HepG2 (cell line): ENCODE data around the gene ZFP69B. TPM values are rescaled to one million over a fixed set of nuclear protein-coding genes. Genes with fewer than 3 reads are reported as not detected.

Source experiments
- ATAC-seq: fragments of 200-7000 bp; cut with Tn5 transposase; 3 replicates; pipeline ENCODE4 v1.9.1; 2020; ENCODE audit warnings: mild to moderate bottlenecking, moderate library complexity
- BruUV-seq: library from RNA; stranded (reverse); fragments of 400-500 nt; replicated peaks from 2 replicates; lab custom pipeline; 2021; lab: Mats Ljungman, UMichigan
- CTCF ChIA-PET: fragments of 300-600 bp; formaldehyde crosslinking; extraction: SDS; loops from one replicate; lab custom pipeline; 2021; ENCODE audit warnings: low total read pairs, inconsistent platforms, low intra/inter-chr PET ratio; lab: Yijun Ruan, JAX
- POLR2A ChIA-PET: fragments of 350-600 bp; sonication (Branson Sonifier 250); formaldehyde crosslinking; loops from one replicate; lab custom pipeline; 2020; ENCODE audit warnings: antibody characterized with exemption, inconsistent platforms; lab: Yijun Ruan, JAX
- DNase-seq: peaks from one replicate; pipeline ENCODE4 v3.0.0-alpha.2; 2015; ENCODE audit warnings: low spot score
- FAIRE-seq: peaks from 3 replicates; lab custom pipeline; 2011; peaks lifted over from hg19 to GRCh38; lab: Jason Lieb, UNC
- H2AFZ ChIP-seq: one replicate; pipeline ENCODE4 v1.6.1; 2011; ENCODE audit warnings: low read length, inconsistent platforms
- H3K27ac ChIP-seq: fragments of 300-600 bp; 3 replicates; pipeline ENCODE4 v1.8.0; 2011; ENCODE audit warnings: mixed run types, mild to moderate bottlenecking, mixed read lengths, low read length, inconsistent platforms; ENCODE audit not compliant: insufficient read depth; ENCODE audit errors: extremely low read length
- H3K27me3 ChIP-seq, 2 experiments: fragments of 200-600 bp in 1 of 2; 2 replicates in 1 of 2; 3 replicates in 1 of 2; pipeline versions ENCODE4 v1.6.0 to v1.8.0; 2011; ENCODE audit warnings: low read length in 2 of 2, mild to moderate bottlenecking in 2 of 2, moderate library complexity in 2 of 2, inconsistent platforms in 1 of 2; ENCODE audit not compliant: insufficient read depth in 2 of 2, control insufficient read depth in 1 of 2
- H3K36me3 ChIP-seq, 2 experiments: fragments of 200-600 bp in 1 of 2; replicated peaks in 1 of 2; 2 replicates in 1 of 2; 3 replicates in 1 of 2; pipeline versions ENCODE4 v1.5.1 to v1.8.0; 2011; ENCODE audit warnings: low read length in 2 of 2, inconsistent platforms in 1 of 2; ENCODE audit not compliant: insufficient read depth in 2 of 2, control insufficient read depth in 1 of 2
- H3K4me1 ChIP-seq: 2 replicates; pipeline ENCODE4 v1.5.1; 2012; ENCODE audit warnings: low read length, inconsistent platforms; ENCODE audit not compliant: insufficient read depth
- H3K4me2 ChIP-seq: 2 replicates; pipeline ENCODE4 v1.6.0; 2011; ENCODE audit warnings: low read depth, low read length, inconsistent platforms
- H3K4me3 ChIP-seq, 3 experiments: fragments of 200-600 bp in 1 of 3; sonication (generic), shearing (Covaris generic) in 1 of 3; replicated peaks in 1 of 3; 2 replicates each; pipeline ENCODE4 v1.5.1; 2011 to 2016; ENCODE audit warnings: low read length in 3 of 3, inconsistent platforms in 2 of 3, low read depth in 2 of 3, mild to moderate bottlenecking in 2 of 3, control low read depth in 1 of 3, mixed read lengths in 1 of 3; ENCODE audit not compliant: insufficient read depth in 1 of 3
- H3K79me2 ChIP-seq: one replicate; pipeline ENCODE4 v1.6.1; 2011; ENCODE audit warnings: low read length, inconsistent platforms; ENCODE audit not compliant: insufficient read depth
- H3K9ac ChIP-seq: 2 replicates; pipeline ENCODE4 v1.6.0; 2011; ENCODE audit warnings: mild to moderate bottlenecking, low read depth, low read length, inconsistent platforms; ENCODE audit not compliant: insufficient read depth
- H3K9me3 ChIP-seq: 2 replicates; pipeline ENCODE4 v1.5.1; 2012; ENCODE audit warnings: mild to moderate bottlenecking, low read length
- H4K20me1 ChIP-seq: 2 replicates; pipeline ENCODE4 v1.6.0; 2011; ENCODE audit warnings: inconsistent platforms, mild to moderate bottlenecking, low read length, moderate library complexity; ENCODE audit not compliant: insufficient read depth
- ATM ChIP-seq: fragments of 450-650 bp; IDR thresholded peaks from 2 replicates; pipeline ENCODE4 v1.7.1; 2017; ENCODE audit warnings: mild to moderate bottlenecking, borderline replicate concordance
- ERF ChIP-seq: IDR thresholded peaks from 2 replicates; pipeline ENCODE4 v1.6.1; 2018; ENCODE audit warnings: missing biosample characterization, missing genetic modification reagents
- RFX1 ChIP-seq: fragments of 450-650 bp; IDR thresholded peaks from 2 replicates; pipeline ENCODE4 v1.6.1; 2017
- WGBS: methylation state at CpG from one replicate; pipeline ENCODE4 v1.1.6; 2017; ENCODE audit warnings: low lambda C conversion rate; 5-methylcytosine and 5-hydroxymethylcytosine counted together
- in situ Hi-C: cut with HindIII; loops from 2 replicates; pipeline ENCODE4 v1.10.0; 2017; ENCODE audit warnings: low pct_unique_long_range_greater_than_20kb; ENCODE audit not compliant: extremely low pct_ligation_motif_present
- intact Hi-C: fragments of 100-400 bp; cut with micrococcal nuclease; formaldehyde crosslinking; loops from one replicate; pipeline ENCODE4 v1.10.0; 2022; ENCODE audit not compliant: unreplicated experiment
- polyA plus RNA-seq, 8 experiments: library from polyadenylated mRNA; depleted of rRNA in 3 of 8; stranded (reverse) in 7 of 8; unstranded in 1 of 8; fragments of >200 nt; fragmentation: Illumina TruSeq in 4 of 8; extraction: Trizol in 4 of 8; gene quantifications; 2 replicates each; pipeline versions ENCODE4 v1.2.1 to v1.2.3, GENCODE V29; 2011 to 2016; ENCODE audit warnings: low read depth in 4 of 8, missing spikeins in 1 of 8, mixed read lengths in 1 of 8; ENCODE audit not compliant: insufficient read depth in 1 of 8
- total RNA-seq, 5 experiments: library from RNA; depleted of rRNA; stranded (reverse); fragments of >200 nt; fragmentation: Illumina TruSeq; extraction: Trizol; gene quantifications; 2 replicates each; pipeline ENCODE4 v1.2.3, GENCODE V29; 2016; ENCODE audit warnings: low read depth in 1 of 5
- TF ChIP-seq, protein P1 (sequence below): sonication (generic); formaldehyde crosslinking; IDR thresholded peaks from one replicate; pipeline ENCODE4 v1.5.1; 2020; ENCODE audit warnings: mild to moderate bottlenecking, missing genetic modification reagents; ENCODE audit errors: not compliant biosample characterization

The ZFP69B gene
- total and polyA plus RNA-seq, 2 of the 13 experiments (the other 11 are each of a cell fraction or from before 2014, with no cell fraction given), result 4.6 to 7.7 TPM

DNA sequence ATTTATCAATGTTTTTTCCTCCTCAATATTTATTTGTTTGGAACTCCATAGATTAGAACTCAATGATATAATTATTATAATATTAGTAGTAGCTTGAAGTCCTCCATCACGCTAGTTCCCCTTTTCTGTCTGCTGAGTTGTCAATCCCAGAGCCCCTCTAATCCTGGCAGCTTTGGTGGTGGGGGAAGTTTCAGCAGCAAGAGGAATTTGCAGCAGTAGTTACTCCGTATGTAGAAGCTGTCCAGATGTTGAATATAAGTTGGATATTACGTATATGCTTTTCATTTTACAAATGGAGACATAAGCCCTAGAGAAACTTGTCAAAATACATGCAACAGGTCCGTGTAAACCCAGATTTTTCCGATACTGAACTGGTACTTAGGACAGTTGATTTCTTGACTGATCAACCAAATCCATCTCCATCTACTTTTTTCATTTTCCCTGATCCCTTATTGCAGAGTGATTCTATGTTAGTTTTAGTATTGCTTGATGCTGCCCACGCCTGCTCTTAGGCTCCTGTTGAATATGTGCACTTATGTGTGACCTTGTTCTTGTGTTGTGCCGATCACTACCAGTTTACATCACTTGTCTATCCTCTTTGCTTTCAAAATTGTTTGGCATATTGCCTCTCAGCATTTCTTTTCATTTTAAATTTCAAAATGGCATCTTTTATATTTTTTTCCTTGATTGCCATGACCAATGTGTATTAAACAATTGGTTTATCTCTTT is 48.6 kb upstream of the ZFP69B start:
- 96% methylated on average over 7 of the region's 7 CpGs for WGBS
- H3K4me3 ChIP-seq, result no peak overlapping the region
- TF ChIP-seq RFX1, result no peak
- no peak for TF ChIP-seq ATM
- TF ChIP-seq, protein P1, sequence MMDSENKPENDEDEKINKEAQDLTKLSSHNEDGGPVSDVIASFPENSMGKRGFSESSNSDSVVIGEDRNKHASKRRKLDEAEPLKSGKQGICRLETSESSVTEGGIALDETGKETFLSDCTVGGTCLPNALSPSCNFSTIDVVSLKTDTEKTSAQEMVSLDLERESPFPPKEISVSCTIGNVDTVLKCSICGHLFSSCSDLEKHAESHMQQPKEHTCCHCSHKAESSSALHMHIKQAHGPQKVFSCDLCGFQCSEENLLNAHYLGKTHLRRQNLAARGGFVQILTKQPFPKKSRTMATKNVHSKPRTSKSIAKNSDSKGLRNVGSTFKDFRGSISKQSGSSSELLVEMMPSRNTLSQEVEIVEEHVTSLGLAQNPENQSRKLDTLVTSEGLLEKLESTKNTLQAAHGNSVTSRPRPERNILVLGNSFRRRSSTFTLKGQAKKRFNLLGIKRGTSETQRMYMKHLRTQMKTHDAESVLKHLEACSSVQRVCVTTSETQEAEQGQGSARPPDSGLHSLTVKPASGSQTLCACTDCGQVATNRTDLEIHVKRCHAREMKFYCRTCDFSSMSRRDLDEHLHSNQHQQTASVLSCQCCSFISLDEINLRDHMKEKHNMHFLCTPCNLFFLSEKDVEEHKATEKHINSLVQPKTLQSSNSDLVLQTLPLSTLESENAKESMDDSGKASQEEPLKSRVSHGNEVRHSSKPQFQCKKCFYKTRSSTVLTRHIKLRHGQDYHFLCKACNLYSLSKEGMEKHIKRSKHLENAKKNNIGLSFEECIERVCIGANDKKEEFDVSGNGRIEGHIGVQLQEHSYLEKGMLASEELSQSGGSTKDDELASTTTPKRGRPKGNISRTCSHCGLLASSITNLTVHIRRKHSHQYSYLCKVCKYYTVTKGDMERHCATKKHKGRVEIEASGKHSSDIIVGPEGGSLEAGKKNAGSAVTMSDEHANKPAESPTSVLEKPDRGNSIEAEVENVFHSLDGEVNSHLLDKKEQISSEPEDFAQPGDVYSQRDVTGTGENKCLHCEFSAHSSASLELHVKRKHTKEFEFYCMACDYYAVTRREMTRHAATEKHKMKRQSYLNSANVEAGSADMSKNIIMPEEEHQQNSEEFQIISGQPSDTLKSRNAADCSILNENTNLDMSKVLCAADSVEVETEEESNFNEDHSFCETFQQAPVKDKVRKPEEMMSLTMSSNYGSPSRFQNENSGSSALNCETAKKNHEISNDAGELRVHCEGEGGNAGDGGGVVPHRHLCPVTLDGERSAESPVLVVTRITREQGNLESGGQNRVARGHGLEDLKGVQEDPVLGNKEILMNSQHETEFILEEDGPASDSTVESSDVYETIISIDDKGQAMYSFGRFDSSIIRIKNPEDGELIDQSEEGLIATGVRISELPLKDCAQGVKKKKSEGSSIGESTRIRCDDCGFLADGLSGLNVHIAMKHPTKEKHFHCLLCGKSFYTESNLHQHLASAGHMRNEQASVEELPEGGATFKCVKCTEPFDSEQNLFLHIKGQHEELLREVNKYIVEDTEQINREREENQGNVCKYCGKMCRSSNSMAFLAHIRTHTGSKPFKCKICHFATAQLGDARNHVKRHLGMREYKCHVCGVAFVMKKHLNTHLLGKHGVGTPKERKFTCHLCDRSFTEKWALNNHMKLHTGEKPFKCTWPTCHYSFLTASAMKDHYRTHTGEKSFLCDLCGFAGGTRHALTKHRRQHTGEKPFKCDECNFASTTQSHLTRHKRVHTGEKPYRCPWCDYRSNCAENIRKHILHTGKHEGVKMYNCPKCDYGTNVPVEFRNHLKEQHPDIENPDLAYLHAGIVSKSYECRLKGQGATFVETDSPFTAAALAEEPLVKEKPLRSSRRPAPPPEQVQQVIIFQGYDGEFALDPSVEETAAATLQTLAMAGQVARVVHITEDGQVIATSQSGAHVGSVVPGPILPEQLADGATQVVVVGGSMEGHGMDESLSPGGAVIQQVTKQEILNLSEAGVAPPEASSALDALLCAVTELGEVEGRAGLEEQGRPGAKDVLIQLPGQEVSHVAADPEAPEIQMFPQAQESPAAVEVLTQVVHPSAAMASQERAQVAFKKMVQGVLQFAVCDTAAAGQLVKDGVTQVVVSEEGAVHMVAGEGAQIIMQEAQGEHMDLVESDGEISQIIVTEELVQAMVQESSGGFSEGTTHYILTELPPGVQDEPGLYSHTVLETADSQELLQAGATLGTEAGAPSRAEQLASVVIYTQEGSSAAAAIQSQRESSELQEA (CRISPR knock-in tag), result no peak
- no peak for TF ChIP-seq ERF (CRISPR knock-in tag)
- TF ChIP-seq, all 625 proteins: peak for 0
- H3K9me3 ChIP-seq, result no peaks in the 10 kb centered on the region
- peaks cover 54% of the 10 kb centered on the region for H3K79me2 ChIP-seq
- no peak for FAIRE-seq
- no peaks in the 10 kb centered on the region for H4K20me1 ChIP-seq
- H3K27ac ChIP-seq, result no peak overlapping the region
- intact Hi-C loops, result loop anchor here (10.0 kb wide), 1 partner anchor 257 kb away; no protein-coding TSS in a partner anchor
- DNase-seq, result no peak
- no peak for ATAC-seq
- no peak overlapping the region for H2AFZ ChIP-seq
- no peaks in the 10 kb centered on the region for H3K27me3 ChIP-seq
- no peak overlapping the region for H3K4me2 ChIP-seq
- in situ Hi-C loops, result loop anchor here (5.0 to 10.0 kb wide), 2 partner anchors 64 to 257 kb away; no protein-coding TSS in a partner anchor
- H3K36me3 ChIP-seq, result peaks cover 0 to 3% of the 10 kb centered on the region in 2 experiments; a peak in 1 of 5 replicates
- no peak overlapping the region for H3K9ac ChIP-seq
- ChIA-PET POLR2A (interaction anchor here (1.9 kb wide), 1 partner anchor 12 kb away, joined by 7 read pairs; no protein-coding TSS in a partner anchor), CTCF (no interaction called here)
- BruUV-seq, result no TSS peak
- H3K4me1 ChIP-seq, result peaks cover 37% of the 10 kb centered on the region
